Mesenchymal stem cell (in vitro differentiated cells and primary cell): ENCODE measurements around the gene AIG1.

ENCODE experiments used
- DNase-seq: peaks from one replicate; pipeline ENCODE4 v3.0.0-alpha.2; 2013
- H2AFZ ChIP-seq: one replicate; pipeline ENCODE4 v1.6.1; 2013; ENCODE audit warnings: low read depth, mild to moderate bottlenecking, control low read depth, inconsistent platforms, low read length, moderate library complexity
- H2AK5ac ChIP-seq: 2 replicates; pipeline ENCODE4 v1.6.1; 2013; ENCODE audit warnings: low read length, moderate library complexity, mild to moderate bottlenecking, inconsistent platforms; ENCODE audit not compliant: severe bottlenecking
- H2BK120ac ChIP-seq: one replicate; pipeline ENCODE4 v1.6.1; 2013; ENCODE audit warnings: low read depth, mild to moderate bottlenecking, inconsistent platforms, low read length, moderate library complexity
- H2BK12ac ChIP-seq, 2 experiments: one replicate each; pipeline ENCODE4 v1.6.1; 2013; ENCODE audit warnings: inconsistent platforms in 2 of 2, low read length in 2 of 2, mild to moderate bottlenecking in 2 of 2, moderate library complexity in 2 of 2, control low read depth in 1 of 2
- H2BK15ac ChIP-seq: one replicate; pipeline ENCODE4 v1.6.1; 2013; ENCODE audit warnings: mild to moderate bottlenecking, low read depth, inconsistent platforms; ENCODE audit not compliant: poor library complexity, severe bottlenecking
- H2BK5ac ChIP-seq: 2 replicates; pipeline ENCODE4 v1.6.1; 2013; ENCODE audit warnings: low read depth, mild to moderate bottlenecking, low read length, control low read depth, inconsistent platforms; ENCODE audit not compliant: poor library complexity, severe bottlenecking
- H3K14ac ChIP-seq, 2 experiments: one replicate each; pipeline ENCODE4 v1.6.1; 2013; ENCODE audit warnings: inconsistent platforms in 2 of 2, low read length in 2 of 2, control low read depth in 1 of 2, mild to moderate bottlenecking in 1 of 2, moderate library complexity in 1 of 2
- H3K18ac ChIP-seq, 2 experiments: one replicate each; pipeline ENCODE4 v1.6.1; 2013; ENCODE audit warnings: inconsistent platforms in 2 of 2, low read length in 2 of 2, control low read depth in 1 of 2, low read depth in 1 of 2, mild to moderate bottlenecking in 1 of 2
- H3K23ac ChIP-seq, 2 experiments: one replicate each; pipeline ENCODE4 v1.6.1; 2013; ENCODE audit warnings: inconsistent platforms in 2 of 2, low read length in 2 of 2, mild to moderate bottlenecking in 2 of 2, moderate library complexity in 2 of 2, control low read depth in 1 of 2
- H3K27ac ChIP-seq: 2 replicates; pipeline ENCODE4 v1.5.1; 2013; ENCODE audit warnings: mild to moderate bottlenecking, moderate library complexity, low read length, control low read depth, inconsistent platforms; ENCODE audit not compliant: poor library complexity, severe bottlenecking
- H3K27me3 ChIP-seq, 2 experiments: 2 replicates each; pipeline versions ENCODE4 v1.6.1 to v1.7.0; 2013; ENCODE audit warnings: low read length in 2 of 2, mild to moderate bottlenecking in 2 of 2, moderate library complexity in 2 of 2, control low read depth in 1 of 2, inconsistent platforms in 1 of 2; ENCODE audit not compliant: control insufficient read depth in 1 of 2, insufficient read depth in 1 of 2
- H3K36me3 ChIP-seq, 2 experiments: 2 replicates each; pipeline versions ENCODE4 v1.6.1 to v1.7.0; 2013; ENCODE audit warnings: low read length in 2 of 2, control low read depth in 1 of 2, inconsistent platforms in 1 of 2, low read depth in 1 of 2, mild to moderate bottlenecking in 1 of 2; ENCODE audit not compliant: insufficient read depth in 2 of 2, control insufficient read depth in 1 of 2
- H3K4ac ChIP-seq, 2 experiments: one replicate each; pipeline ENCODE4 v1.6.1; 2013; ENCODE audit warnings: inconsistent platforms in 2 of 2, low read length in 2 of 2, mild to moderate bottlenecking in 2 of 2, moderate library complexity in 2 of 2, control low read depth in 1 of 2, low read depth in 1 of 2
- H3K4me1 ChIP-seq: 2 replicates; pipeline ENCODE4 v1.6.1; 2013; ENCODE audit warnings: low read depth, low read length, control low read depth; ENCODE audit not compliant: control insufficient read depth, insufficient read depth
- H3K4me2 ChIP-seq: 2 replicates; pipeline ENCODE4 v1.6.1; 2013; ENCODE audit warnings: low read length, mild to moderate bottlenecking, inconsistent platforms; ENCODE audit not compliant: poor library complexity, severe bottlenecking
- H3K4me3 ChIP-seq, 2 experiments: 2 replicates each; pipeline versions ENCODE4 v1.5.1 to v1.7.0; 2013; ENCODE audit warnings: low read length in 2 of 2, mild to moderate bottlenecking in 2 of 2, control low read depth in 1 of 2, low read depth in 1 of 2; ENCODE audit not compliant: insufficient read depth in 1 of 2
- H3K79me1 ChIP-seq: replicated peaks from 2 replicates; pipeline ENCODE4 v1.6.1; 2013; ENCODE audit warnings: mild to moderate bottlenecking, control low read depth, low read length, inconsistent platforms; ENCODE audit not compliant: poor library complexity, severe bottlenecking
- H3K9ac ChIP-seq: 2 replicates; pipeline ENCODE4 v1.7.0; 2013; ENCODE audit warnings: mild to moderate bottlenecking, low read length, moderate library complexity
- H3K9me3 ChIP-seq: 2 replicates; pipeline ENCODE4 v1.7.0; 2013; ENCODE audit warnings: mild to moderate bottlenecking, low read length; ENCODE audit not compliant: control insufficient read depth
- H4K8ac ChIP-seq: one replicate; pipeline ENCODE4 v1.6.1; 2013; ENCODE audit warnings: inconsistent platforms, mild to moderate bottlenecking, low read length, moderate library complexity
- H4K91ac ChIP-seq: one replicate; pipeline ENCODE4 v1.6.1; 2013; ENCODE audit warnings: mild to moderate bottlenecking, low read length, inconsistent platforms
- WGBS: methylation state at CpG from one replicate; pipeline ENCODE4 v1.1.7; 2013; ENCODE audit warnings: mixed read lengths; 5-methylcytosine and 5-hydroxymethylcytosine counted together

Gene AIG1

DNA sequence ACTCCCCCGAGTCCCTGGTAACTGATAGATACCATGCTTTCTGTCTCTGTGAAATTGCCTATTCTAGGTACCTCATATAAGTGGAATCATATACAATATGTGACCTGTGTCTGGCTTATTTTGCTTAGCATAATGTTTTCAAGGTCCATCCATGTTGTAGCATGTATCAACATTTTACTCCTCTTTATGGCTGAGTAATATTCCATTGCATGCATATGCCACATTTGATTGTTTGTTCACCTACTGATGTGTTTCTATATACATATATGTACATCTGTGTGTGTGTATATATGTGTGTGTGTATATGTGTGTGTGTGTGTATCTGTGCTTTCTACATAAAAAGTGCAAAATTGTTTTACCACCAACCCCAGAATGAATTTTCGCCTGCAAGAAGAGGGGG is 270.7 kb downstream of the AIG1 start:
- no peak overlapping the region for H3K14ac ChIP-seq
- H2BK120ac ChIP-seq, result no peak overlapping the region
- H3K79me1 ChIP-seq, result no peaks in the 10 kb centered on the region
- no peak overlapping the region for H3K4ac ChIP-seq
- H3K18ac ChIP-seq, result no peak overlapping the region
- no peak overlapping the region for H2AK5ac ChIP-seq
- DNase-seq, result no peak
- H2BK5ac ChIP-seq, result no peak overlapping the region
- no peak overlapping the region for H4K91ac ChIP-seq
- H2BK15ac ChIP-seq, result no peak overlapping the region
- H3K4me2 ChIP-seq, result no peak overlapping the region
- no peak overlapping the region for H2BK12ac ChIP-seq
- H3K36me3 ChIP-seq, result no peaks in the 10 kb centered on the region
- 100% methylated on average over 1 of the region's 2 CpGs for WGBS
- H4K8ac ChIP-seq, result no peak overlapping the region
- no peak overlapping the region for H3K27ac ChIP-seq
- H3K23ac ChIP-seq, result no peak overlapping the region
- no peaks in the 10 kb centered on the region for H3K4me1 ChIP-seq
- H3K4me3 ChIP-seq, result no peak overlapping the region
- no peaks in the 10 kb centered on the region for H3K27me3 ChIP-seq
- H3K9me3 ChIP-seq, result no peaks in the 10 kb centered on the region
- H2AFZ ChIP-seq, result no peak overlapping the region
- no peak overlapping the region for H3K9ac ChIP-seq

DNA sequence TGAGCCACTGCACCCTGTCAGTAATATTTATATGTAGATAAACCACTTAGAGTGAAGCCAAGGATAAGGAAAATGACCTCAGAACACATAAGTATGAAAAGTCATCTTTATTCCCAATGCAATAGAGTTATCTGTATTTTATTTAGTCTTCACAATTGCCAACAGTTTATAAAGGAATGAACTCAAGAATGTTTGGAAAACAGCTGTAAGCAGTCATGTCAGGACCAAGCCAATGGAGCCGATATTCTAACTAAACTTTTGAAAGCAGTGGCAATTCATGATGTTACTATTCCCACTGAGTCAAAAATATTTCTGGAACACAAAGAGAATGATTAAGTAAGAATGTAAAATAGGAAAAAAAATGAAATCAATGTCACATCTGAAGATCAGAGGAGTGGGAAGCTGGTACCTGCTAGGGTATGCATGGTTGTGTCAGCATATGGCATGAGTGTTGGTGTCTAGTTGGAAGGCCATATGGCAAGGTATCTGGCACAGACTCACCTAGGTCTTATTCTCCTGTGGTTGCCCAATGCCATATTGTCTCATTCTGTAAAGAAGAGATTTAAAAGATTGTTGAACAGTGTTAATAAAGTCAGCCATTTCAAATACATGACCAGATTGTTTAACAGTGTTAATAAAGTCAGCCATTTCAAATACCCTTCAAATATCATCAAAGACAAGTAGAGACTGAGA is 271.6 kb downstream of the AIG1 start:
- H3K79me1 ChIP-seq, result no peaks in the 10 kb centered on the region
- no peak overlapping the region for H3K4me3 ChIP-seq
- no peak overlapping the region for H2BK12ac ChIP-seq
- no peaks in the 10 kb centered on the region for H3K27me3 ChIP-seq
- no peak overlapping the region for H3K18ac ChIP-seq
- no peaks in the 10 kb centered on the region for H3K4me1 ChIP-seq
- no peak for DNase-seq
- H2BK5ac ChIP-seq, result no peak overlapping the region
- no peak overlapping the region for H3K4ac ChIP-seq
- no peak overlapping the region for H2AK5ac ChIP-seq
- WGBS, result 100% methylated on average over 1 of the region's 1 CpG
- no peak overlapping the region for H2AFZ ChIP-seq
- H3K23ac ChIP-seq, result no peak overlapping the region
- H3K9ac ChIP-seq, result no peak overlapping the region
- no peak overlapping the region for H2BK120ac ChIP-seq
- H4K8ac ChIP-seq, result no peak overlapping the region
- H2BK15ac ChIP-seq, result no peak overlapping the region
- no peak overlapping the region for H4K91ac ChIP-seq
- H3K36me3 ChIP-seq, result no peaks in the 10 kb centered on the region
- H3K14ac ChIP-seq, result no peak overlapping the region
- H3K9me3 ChIP-seq, result no peaks in the 10 kb centered on the region
- no peak overlapping the region for H3K27ac ChIP-seq
- no peak overlapping the region for H3K4me2 ChIP-seq

DNA sequence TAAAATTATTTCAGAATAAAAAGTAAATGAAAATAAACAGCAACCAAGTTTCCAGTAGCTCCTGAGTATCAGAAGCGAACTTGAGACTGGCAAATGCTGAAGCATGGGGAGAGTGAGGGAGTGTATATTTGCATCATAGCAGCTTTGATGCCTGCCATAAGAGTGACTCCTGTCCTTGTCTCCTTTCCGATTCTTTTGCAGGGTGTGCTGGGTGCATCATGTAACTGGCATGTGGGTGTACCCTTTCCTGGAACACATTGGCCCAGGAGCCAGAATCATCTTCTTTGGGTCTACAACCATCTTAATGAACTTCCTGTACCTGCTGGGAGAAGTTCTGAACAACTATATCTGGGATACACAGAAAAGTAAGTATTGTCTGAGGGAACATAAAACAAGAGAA is 272.4 kb downstream of the AIG1 start:
- WGBS, result 85% methylated on average over 2 of the region's 2 CpGs
- Histone ChIP-seq H2AK5ac (no peak overlapping the region), H3K18ac (no peak overlapping the region), H3K4me2 (no peak overlapping the region), H3K4me1 (no peaks in the 10 kb centered on the region), H4K91ac (no peak overlapping the region), H2BK120ac (no peak overlapping the region), H3K9me3 (no peaks in the 10 kb centered on the region), H2AFZ (no peak overlapping the region), H2BK12ac (no peak overlapping the region), H2BK5ac (no peak overlapping the region), H3K36me3 (no peaks in the 10 kb centered on the region), H2BK15ac (no peak overlapping the region), H3K9ac (no peak overlapping the region), H3K27ac (no peak overlapping the region), H3K79me1 (no peaks in the 10 kb centered on the region), H3K27me3 (no peaks in the 10 kb centered on the region), H3K4ac (no peak overlapping the region), H3K23ac (no peak overlapping the region), H4K8ac (no peak overlapping the region), H3K14ac (no peak overlapping the region), H3K4me3 (no peak overlapping the region)
- DNase-seq, result no peak

DNA sequence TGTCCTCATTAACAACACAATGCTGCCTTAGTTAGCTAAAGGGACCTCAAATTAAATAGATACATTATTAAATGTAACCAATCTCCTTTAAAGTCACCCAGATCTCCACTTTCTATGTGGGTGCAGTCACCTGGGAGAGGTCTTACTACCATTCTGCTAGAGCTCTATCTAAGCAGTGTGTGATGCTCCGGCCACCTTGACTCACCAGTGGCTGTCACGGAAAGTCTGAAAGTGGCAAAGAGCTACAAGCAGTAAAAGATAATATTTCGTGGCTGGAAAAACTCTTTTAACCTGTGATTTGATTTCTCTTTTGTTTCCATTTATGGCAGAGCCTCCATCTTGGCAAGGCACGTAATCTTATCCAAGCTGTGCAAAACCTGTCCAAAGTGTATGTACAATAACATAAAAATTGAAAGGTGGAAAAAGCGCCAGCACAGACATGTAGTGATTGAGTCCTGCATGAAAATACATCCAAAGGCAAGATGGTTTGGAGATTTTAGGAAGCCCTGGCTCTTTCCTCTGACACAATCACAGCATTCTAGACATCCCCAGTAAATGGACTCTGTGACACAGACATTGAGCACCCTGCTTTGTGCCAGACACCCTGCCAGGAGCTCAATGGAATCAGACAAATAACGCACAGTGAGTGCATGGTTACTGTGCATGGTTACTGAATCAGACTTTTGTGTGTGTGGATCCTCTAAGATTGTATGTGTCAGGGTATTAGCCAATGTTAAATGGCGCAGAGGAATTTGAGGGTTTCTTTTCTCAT is 273.2 kb downstream of the AIG1 start:
- Histone ChIP-seq H3K36me3 (no peaks in the 10 kb centered on the region), H4K91ac (no peak overlapping the region), H2AK5ac (no peak overlapping the region), H3K4me3 (no peak overlapping the region), H4K8ac (no peak overlapping the region), H3K4me1 (no peaks in the 10 kb centered on the region), H3K4ac (no peak overlapping the region), H3K9ac (no peak overlapping the region), H3K23ac (no peak overlapping the region), H3K9me3 (no peaks in the 10 kb centered on the region), H3K4me2 (no peak overlapping the region), H3K18ac (no peak overlapping the region), H2BK15ac (no peak overlapping the region), H2BK5ac (no peak overlapping the region), H3K27ac (no peak overlapping the region), H3K79me1 (no peaks in the 10 kb centered on the region), H2BK120ac (no peak overlapping the region), H3K27me3 (no peaks in the 10 kb centered on the region), H3K14ac (no peak overlapping the region), H2AFZ (no peak overlapping the region), H2BK12ac (no peak overlapping the region)
- DNase-seq, result no peak
- 92% methylated on average over 6 of the region's 7 CpGs for WGBS
